GM12878 (cell line): ENCODE measurements around the gene CD300H. TPM values are rescaled to one million over a fixed set of nuclear protein-coding genes. Genes with fewer than 3 reads are reported as not detected.

Experiments
- ATAC-seq: fragments of 200-7000 bp; cut with Tn5 transposase; 3 replicates; pipeline ENCODE4 v1.9.1; 2020; ENCODE audit warnings: mild to moderate bottlenecking, moderate library complexity
- BruUV-seq: library from RNA; stranded (reverse); fragments of 400-500 nt; replicated peaks from 2 replicates; lab custom pipeline; 2021; lab: Mats Ljungman, UMichigan
- CTCF ChIA-PET: fragments of 300-600 bp; sonication (Branson Sonifier 250); formaldehyde crosslinking; extraction: SDS; loops from one replicate; lab custom pipeline; 2021; ENCODE audit warnings: inconsistent platforms; lab: Yijun Ruan, JAX
- POLR2A ChIA-PET: fragments of 350-600 bp; formaldehyde crosslinking; extraction: SDS; loops from one replicate; lab custom pipeline; 2021; ENCODE audit warnings: inconsistent platforms; lab: Charles Lee
- RAD21 ChIA-PET: fragments of 300-600 bp; sonication (Branson Sonifier 250); formaldehyde crosslinking; loops from one replicate; lab custom pipeline; 2023; ENCODE audit warnings: antibody characterized with exemption; ENCODE audit not compliant: unreplicated experiment; lab: Charles Lee
- SMC1A ChIA-PET: fragments of 300-600 bp; sonication (Branson Sonifier 250); formaldehyde crosslinking; loops from one replicate; lab custom pipeline; 2023; ENCODE audit not compliant: unreplicated experiment, uncharacterized antibody; lab: Charles Lee
- DNase-seq: peaks from one replicate; pipeline ENCODE4 v3.0.0-alpha.2; 2011; ENCODE audit warnings: low read depth, low spot score
- FAIRE-seq: peaks from 3 replicates; lab custom pipeline; 2011; peaks lifted over from hg19 to GRCh38; lab: Jason Lieb, UNC
- H2AFZ ChIP-seq: 2 replicates; pipeline ENCODE4 v1.6.0; 2011; ENCODE audit warnings: low read depth, low read length, control low read depth; ENCODE audit not compliant: control insufficient read depth
- H3K27ac ChIP-seq: 2 replicates; pipeline ENCODE4 v1.5.1; 2011; ENCODE audit warnings: control low read depth; ENCODE audit not compliant: control insufficient read depth, insufficient read depth
- H3K27me3 ChIP-seq, 2 experiments: replicated peaks in 1 of 2; 2 replicates each; pipeline versions ENCODE4 v1.6.0 to v1.6.1; 2011; ENCODE audit warnings: low read length in 1 of 2; ENCODE audit not compliant: control insufficient read depth in 2 of 2, insufficient read depth in 2 of 2
- H3K36me3 ChIP-seq, 2 experiments: 2 replicates each; pipeline ENCODE4 v1.5.1; 2011; ENCODE audit warnings: low read length in 1 of 2; ENCODE audit not compliant: control insufficient read depth in 2 of 2, insufficient read depth in 2 of 2
- H3K4me1 ChIP-seq: 2 replicates; pipeline ENCODE4 v1.6.1; 2011; ENCODE audit warnings: mild to moderate bottlenecking, low read length, moderate library complexity, mixed read lengths; ENCODE audit not compliant: control insufficient read depth, insufficient read depth
- H3K4me2 ChIP-seq: 2 replicates; pipeline ENCODE4 v1.6.0; 2011; ENCODE audit warnings: control low read depth; ENCODE audit not compliant: control insufficient read depth, insufficient read depth
- H3K4me3 ChIP-seq: fragments of 200-600 bp; sonication (generic); 2 replicates; pipeline ENCODE4 v1.5.1; 2016
- H3K79me2 ChIP-seq: 2 replicates; pipeline ENCODE4 v1.6.0; 2011; ENCODE audit warnings: low read length; ENCODE audit not compliant: control insufficient read depth, insufficient read depth
- H3K9ac ChIP-seq: 2 replicates; pipeline ENCODE4 v1.8.0; 2011; ENCODE audit warnings: low read length, control low read depth, mixed read lengths; ENCODE audit not compliant: control insufficient read depth, insufficient read depth
- H3K9me3 ChIP-seq: replicated peaks from 3 replicates; pipeline ENCODE4 v1.5.1; 2011; ENCODE audit warnings: mild to moderate bottlenecking, low read length; ENCODE audit not compliant: control insufficient read depth, insufficient read depth
- H4K20me1 ChIP-seq: 2 replicates; pipeline ENCODE4 v1.6.0; 2011; ENCODE audit not compliant: control insufficient read depth, insufficient read depth
- MTA2 ChIP-seq: fragments of 450-650 bp; IDR thresholded peaks from 2 replicates; pipeline ENCODE4 v1.6.1; 2016; ENCODE audit warnings: low read depth, mild to moderate bottlenecking, moderate library complexity
- RAD21 ChIP-seq: IDR thresholded peaks from 2 replicates; pipeline ENCODE4 v1.6.1; 2011; ENCODE audit warnings: mild to moderate bottlenecking, low read depth, low read length, moderate library complexity; ENCODE audit not compliant: insufficient read depth
- SMC3 ChIP-seq: IDR thresholded peaks from 2 replicates; pipeline ENCODE4 v1.6.1; 2011; ENCODE audit warnings: low read length, improper control_type of control experiment, borderline replicate concordance
- WGBS: methylation state at CpG from one replicate; pipeline ENCODE4 v1.1.6; 2016; ENCODE audit warnings: low lambda C conversion rate; ENCODE audit not compliant: insufficient replicate concordance, insufficient coverage; ENCODE audit errors: missing lambda C conversion rate; 5-methylcytosine and 5-hydroxymethylcytosine counted together
- in situ Hi-C: fragments of 300-500 bp; cut with MboI; formaldehyde crosslinking; loops from 9 replicates; pipeline ENCODE4 v1.14.3; 2018; ENCODE audit warnings: mixed read lengths
- intact Hi-C: fragments of 100-400 bp; cut with micrococcal nuclease; formaldehyde crosslinking; loops from one replicate; pipeline ENCODE4 v1.14.2; 2022; ENCODE audit not compliant: unreplicated experiment
- polyA plus RNA-seq, 11 experiments: library from polyadenylated mRNA; depleted of rRNA in 4 of 11; unstranded in 6 of 11; stranded (reverse) in 5 of 11; fragments of >200 nt; fragmentation: Nextera tagmentation in 4 of 11; fragmentation: Illumina TruSeq in 1 of 11; extraction: Ambion mirVana in 4 of 11; extraction: Trizol in 1 of 11; gene quantifications; 1 replicate in 1 of 11; 2 replicates in 10 of 11; pipeline versions ENCODE4 v1.2.1 to v1.2.3, GENCODE V29; 2011 to 2016; ENCODE audit warnings: inconsistent platforms in 2 of 11, missing spikeins in 2 of 11, low read depth in 1 of 11
- total RNA-seq, 4 experiments: library from RNA; depleted of rRNA in 3 of 4; stranded (reverse); fragments of >200 nt in 3 of 4; fragmentation: Illumina TruSeq in 1 of 4; extraction: Trizol in 1 of 4; gene quantifications; 2 replicates each; pipeline versions ENCODE4 v1.2.1 to v1.2.3, GENCODE V29; 2013 to 2021
- TF ChIP-seq, protein P1 (sequence below), 3 experiments: IDR thresholded peaks in 2 of 3; conservative IDR thresholded peaks in 1 of 3; 2 replicates each; pipeline ENCODE4 v1.5.1; 2011; ENCODE audit warnings: low read depth in 3 of 3, low read length in 3 of 3, mild to moderate bottlenecking in 3 of 3, control low read depth in 2 of 3, moderate library complexity in 2 of 3, inconsistent platforms in 1 of 3, mixed read lengths in 1 of 3; ENCODE audit not compliant: control insufficient read depth in 2 of 3, insufficient read depth in 1 of 3; ENCODE audit errors: extremely low read depth in 1 of 3

The CD300H gene
- total and polyA plus RNA-seq, 10 of the 15 experiments (the other 5 are each of a cell fraction or from before 2014, with no cell fraction given), result not detected

DNA sequence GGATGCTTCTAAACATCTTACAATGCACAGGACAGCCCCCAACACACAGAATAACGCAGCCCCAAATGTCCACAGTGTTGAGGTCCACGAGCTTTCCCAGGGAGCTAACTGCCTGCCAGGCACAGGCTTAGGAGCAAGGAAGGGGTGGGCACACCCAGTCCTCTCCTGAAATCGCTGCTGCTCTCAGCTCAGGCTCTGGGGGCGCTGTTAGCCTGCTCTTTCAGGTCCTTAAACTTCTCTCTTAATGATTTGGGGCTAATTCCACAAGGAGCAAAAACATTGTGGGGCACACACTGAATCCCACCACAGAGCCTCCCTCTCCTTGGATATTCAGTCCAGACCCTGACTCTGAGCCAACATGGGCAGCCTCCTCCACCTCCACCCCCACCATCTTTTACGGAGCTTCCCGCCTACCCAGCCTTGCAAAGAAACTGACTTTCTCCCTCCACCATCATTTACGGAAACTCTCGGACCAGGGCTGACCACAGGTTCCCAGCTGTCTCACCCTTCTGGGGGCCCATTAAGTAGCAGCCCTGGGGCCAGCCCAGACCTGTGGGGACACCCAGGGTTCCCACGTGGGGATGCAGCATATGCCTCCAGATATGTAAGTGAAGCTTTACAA is 1.1 kb downstream of the CD300H start:
- H3K4me2 ChIP-seq, result no peak overlapping the region
- in situ Hi-C loops (no loop called here), intact Hi-C loops (loop anchor here (2.0 to 5.0 kb wide), 2 partner anchors 81 to 171 kb away; partner anchors contain the start of gene RAB37)
- H3K9me3 ChIP-seq, result no peaks in the 10 kb centered on the region
- H2AFZ ChIP-seq, result no peak overlapping the region
- ChIA-PET CTCF (interaction anchor here (0.5 to 3.8 kb wide), 29 partner anchors 11 to 446 kb away, joined by 3 to 34 read pairs (median 5); partner anchors contain the start of genes CD300LD, GPR142, MRPL58 and RAB37), SMC1A (interaction anchor here (1.0 to 2.4 kb wide), 5 partner anchors 36 to 171 kb away, joined by 3 to 11 read pairs (median 4); partner anchors contain the start of gene RAB37), RAD21 (interaction anchor here (0.6 to 2.8 kb wide), 8 partner anchors 15 to 208 kb away, joined by 3 to 17 read pairs (median 4); no protein-coding TSS in a partner anchor), POLR2A (no interaction called here)
- no peaks in the 10 kb centered on the region for H4K20me1 ChIP-seq
- H3K9ac ChIP-seq, result no peak overlapping the region
- TF ChIP-seq RAD21 (peak; percentile 71), SMC3 (peak; percentile 33; the same call in 1 of the 2 replicates), MTA2 (no peak)
- TF ChIP-seq, protein P1, sequence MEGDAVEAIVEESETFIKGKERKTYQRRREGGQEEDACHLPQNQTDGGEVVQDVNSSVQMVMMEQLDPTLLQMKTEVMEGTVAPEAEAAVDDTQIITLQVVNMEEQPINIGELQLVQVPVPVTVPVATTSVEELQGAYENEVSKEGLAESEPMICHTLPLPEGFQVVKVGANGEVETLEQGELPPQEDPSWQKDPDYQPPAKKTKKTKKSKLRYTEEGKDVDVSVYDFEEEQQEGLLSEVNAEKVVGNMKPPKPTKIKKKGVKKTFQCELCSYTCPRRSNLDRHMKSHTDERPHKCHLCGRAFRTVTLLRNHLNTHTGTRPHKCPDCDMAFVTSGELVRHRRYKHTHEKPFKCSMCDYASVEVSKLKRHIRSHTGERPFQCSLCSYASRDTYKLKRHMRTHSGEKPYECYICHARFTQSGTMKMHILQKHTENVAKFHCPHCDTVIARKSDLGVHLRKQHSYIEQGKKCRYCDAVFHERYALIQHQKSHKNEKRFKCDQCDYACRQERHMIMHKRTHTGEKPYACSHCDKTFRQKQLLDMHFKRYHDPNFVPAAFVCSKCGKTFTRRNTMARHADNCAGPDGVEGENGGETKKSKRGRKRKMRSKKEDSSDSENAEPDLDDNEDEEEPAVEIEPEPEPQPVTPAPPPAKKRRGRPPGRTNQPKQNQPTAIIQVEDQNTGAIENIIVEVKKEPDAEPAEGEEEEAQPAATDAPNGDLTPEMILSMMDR (IDR thresholded peaks at IDR 0.05 in 2 of 3, conservative IDR thresholded peaks at IDR 0.05 in 1 of 3; ENCODE audit: control insufficient read depth in 2 of 3, extremely low read depth in 1 of 3, insufficient read depth in 1 of 3, low read depth in 3 of 3, low read length in 3 of 3), result peak; percentile 66 to 78 (median 74)
- no peaks in the 10 kb centered on the region for H3K4me1 ChIP-seq
- H3K36me3 ChIP-seq, result no peaks in the 10 kb centered on the region
- no peak overlapping the region for H3K4me3 ChIP-seq
- ATAC-seq (peak; percentile 86), DNase-seq (no peak), FAIRE-seq (no peak)
- 37% methylated on average over 9 of the region's 9 CpGs for WGBS
- H3K27ac ChIP-seq, result no peak overlapping the region
- BruUV-seq, result no TSS peak
- H3K79me2 ChIP-seq, result no peaks in the 10 kb centered on the region
- peaks cover 1 to 3% of the 10 kb centered on the region in 2 experiments; a peak in 3 of 4 replicates for H3K27me3 ChIP-seq
